GM12872 (cell line): ENCODE measurements around the gene CORIN.

Experiments
- CTCF ChIP-seq: IDR thresholded peaks from 3 replicates; pipeline ENCODE4 v1.5.1; 2011; ENCODE audit warnings: low read depth, mild to moderate bottlenecking, low read length, moderate library complexity; ENCODE audit not compliant: insufficient read depth

The CORIN gene

GRCh38 chr4:47837908-47838294 lies at the start of gene CORIN:
CORIN (minus strand) TSS chr4:47838067; CDS start chr4:47837949, 118 bp downstream.
- TF ChIP-seq CTCF = no peak

GRCh38 chr4:47882228-47882627 lies 44.4 kb upstream of the CORIN start:
- TF ChIP-seq CTCF = no peak

- no peak for TF ChIP-seq CTCF
Observed at GRCh38 chr4:47879458-47879857, 41.6 kb upstream of the CORIN start.

- TF ChIP-seq CTCF = no peak
Observed at GRCh38 chr4:47876784-47877546, 39.1 kb upstream of the CORIN start.

- TF ChIP-seq CTCF = no peak
Observed at GRCh38 chr4:47876310-47876709, 38.4 kb upstream of the CORIN start.

GRCh38 chr4:47873877-47874541 lies 36.1 kb upstream of the CORIN start:
- TF ChIP-seq CTCF = no peak

GRCh38 chr4:47863486-47863885 lies 25.6 kb upstream of the CORIN start:
- TF ChIP-seq CTCF = no peak
